Right lobe of liver (tissue), 6 donors: Measurements from ENCODE around the gene E2F8. TPM values are rescaled to one million over a fixed set of nuclear protein-coding genes. Genes with fewer than 3 reads are reported as not detected.

ENCODE experiments used
- ATAC-seq, 4 donors: fragments of 200-7000 bp; cut with Tn5 transposase; one replicate each; pipeline ENCODE4 v1.9.1; 2020; ENCODE audit warnings: mild to moderate bottlenecking in 4 of 4, moderate library complexity in 4 of 4
- DNase-seq, 3 donors: peaks; one replicate each; pipeline ENCODE4 v3.0.0-alpha.2; 2020
- H3K27ac ChIP-seq, 3 donors: fragments of 200-600 bp; one replicate each; pipeline ENCODE4 v1.8.0; 2022
- H3K27me3 ChIP-seq, 2 donors: fragments of 200-600 bp; one replicate each; pipeline ENCODE4 v1.8.0; 2022
- H3K36me3 ChIP-seq, 4 donors: fragments of 200-600 bp; sonication (generic) in 1 of 4; one replicate each; pipeline versions ENCODE4 v1.5.1 to v1.8.0; 2017 to 2022; ENCODE audit warnings: control low read depth in 1 of 4
- H3K4me1 ChIP-seq, 4 donors: fragments of 200-600 bp; sonication (generic) in 1 of 4; one replicate each; pipeline versions ENCODE4 v1.5.1 to v1.8.0; 2017 to 2022; ENCODE audit warnings: control low read depth in 1 of 4
- H3K4me3 ChIP-seq, 3 donors: fragments of 200-600 bp; one replicate each; pipeline ENCODE4 v1.8.0; 2022
- H3K9me3 ChIP-seq, 4 donors: fragments of 200-600 bp; sonication (generic) in 1 of 4; one replicate each; pipeline versions ENCODE4 v1.5.1 to v1.8.0; 2017 to 2022; ENCODE audit warnings: control low read depth in 1 of 4
- POLR2A ChIP-seq: fragments of 450-650 bp; IDR thresholded peaks from one replicate; pipeline ENCODE4 v1.6.1; 2017; ENCODE audit warnings: antibody characterized with exemption, mild to moderate bottlenecking
- WGBS: methylation state at CpG from one replicate; pipeline ENCODE4 v1.1.6; 2018; ENCODE audit warnings: low coverage, low lambda C conversion rate; ENCODE audit not compliant: insufficient coverage; ENCODE audit errors: missing lambda C conversion rate; 5-methylcytosine and 5-hydroxymethylcytosine counted together
- intact Hi-C, 2 donors: fragments of 100-400 bp; cut with DNase I; formaldehyde crosslinking; loops; one replicate each; pipeline versions ENCODE4 v1.11.2 to v1.14.1; 2022
- long read RNA-seq: library from polyadenylated mRNA; unstranded; transcript quantifications from one replicate; pipeline ENCODE4 v2.0.0, GENCODE V29; 2019
- total RNA-seq, 6 experiments: library from RNA; depleted of rRNA in 2 of 6; stranded (reverse); fragments of >200 nt in 2 of 6; fragmentation: NEBNext Ultra II Directional in 3 of 6; extraction: Animal tissue kit (Norgen Biotek cat#: 25700) in 3 of 6; gene quantifications; one replicate each; pipeline versions ENCODE4 v1.1.0 to v1.2.4, GENCODE V29; 2016 to 2023
- TF ChIP-seq, protein P1 (sequence below), 4 donors: fragments of 200-600 bp in 3 of 4; fragments of 450-650 bp in 1 of 4; IDR thresholded peaks; one replicate each; pipeline versions ENCODE4 v1.5.1 to v1.8.0; 2016 to 2022; ENCODE audit warnings: antibody characterized with exemption in 4 of 4, mild to moderate bottlenecking in 2 of 4
- donor health status: DM: no; HTN: yes; CAD: no.
- donor health status: DM: no; HTN: no; CAD: no.
- donor health status: DM: no; HTN: no; CAD: no.
- donor health status: DM: no; HTN: yes; CAD: no.
- donor health status: DM: no; HTN: yes; CAD: no.

E2F8 gene
- total RNA-seq: 1 to 10 TPM in 1 of 6 experiments, under 1 TPM in 4, not detected in 1; 0.19 to 2.0 (median 0.49) TPM
- long read RNA-seq: 0 reads

DNA sequence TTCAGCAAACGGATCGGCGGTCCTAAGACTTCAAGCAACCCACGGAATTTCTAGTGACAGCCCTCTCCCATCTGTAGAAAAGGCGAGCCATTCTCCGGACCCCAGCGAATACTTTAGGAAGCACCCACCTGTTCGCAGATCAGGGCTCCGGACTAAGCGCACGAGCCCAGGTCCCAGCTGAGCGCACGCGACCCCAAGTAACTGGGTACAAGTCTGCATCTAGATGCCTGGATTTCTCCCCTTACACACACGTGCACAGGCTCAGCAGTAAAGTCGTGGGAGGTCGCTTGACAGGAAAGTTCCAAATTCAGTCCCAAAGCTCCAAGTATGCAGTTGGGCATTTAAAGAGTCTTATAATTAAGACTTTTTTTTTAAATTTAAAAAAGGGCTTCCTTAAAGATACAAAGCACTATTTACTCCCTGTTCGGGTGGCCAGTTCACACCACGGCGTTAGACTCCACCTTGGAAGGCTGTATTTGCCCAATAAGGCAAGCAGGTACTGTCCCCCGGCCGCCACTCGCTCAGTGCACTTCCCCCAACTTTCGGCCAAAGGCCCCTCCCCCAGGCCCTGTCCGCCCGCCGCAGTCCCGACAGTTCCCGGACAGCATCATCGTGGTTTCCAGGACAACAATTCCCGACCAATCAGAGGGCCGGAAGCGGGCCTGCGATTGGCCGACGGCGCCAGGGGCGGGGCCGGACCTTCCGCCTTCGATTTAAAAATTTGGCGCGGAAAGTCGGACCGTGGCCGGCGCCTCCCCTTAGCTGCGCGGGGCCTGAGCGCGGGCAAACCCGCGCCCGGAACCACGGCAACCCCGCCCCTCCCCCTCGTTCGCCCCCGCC, at the start of gene E2F8:
TSS of gene E2F8 (minus strand) at position 526 of the 840 bp plus-strand sequence. CDS start 824 bp downstream, outside the sequence.
- no peak within 1 kb of the TSS for H3K27ac ChIP-seq
- intact Hi-C loops: no loop called here

DNA sequence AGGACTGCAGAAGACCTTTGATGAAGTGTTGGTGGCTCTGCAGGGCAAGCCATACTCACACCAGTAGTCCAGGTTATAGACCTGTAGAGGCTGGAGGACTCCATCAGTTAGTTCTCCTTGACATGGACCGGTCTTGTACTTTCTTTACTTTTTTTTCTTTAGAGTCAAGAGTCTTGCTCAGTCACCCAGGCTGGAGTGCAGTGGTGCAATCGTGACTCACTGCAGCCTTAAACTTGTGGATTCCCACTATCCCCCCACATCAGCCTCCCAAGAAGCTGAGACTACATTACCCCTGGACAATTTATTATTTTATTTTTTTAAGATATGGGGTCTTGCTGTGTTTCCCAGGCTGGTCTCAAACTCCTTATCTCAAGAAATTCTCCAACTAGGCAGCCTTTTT, 49.6 kb upstream of the E2F8 start:
- intact Hi-C loops: no loop called here
- DNase-seq (no peak), ATAC-seq (no peak)
- H3K9me3 ChIP-seq: no peaks in the 10 kb centered on the region
- H3K27ac ChIP-seq: no peak overlapping the region
- no peaks in the 10 kb centered on the region for H3K4me1 ChIP-seq
- no peaks in the 10 kb centered on the region for H3K36me3 ChIP-seq
- TF ChIP-seq, protein P1, sequence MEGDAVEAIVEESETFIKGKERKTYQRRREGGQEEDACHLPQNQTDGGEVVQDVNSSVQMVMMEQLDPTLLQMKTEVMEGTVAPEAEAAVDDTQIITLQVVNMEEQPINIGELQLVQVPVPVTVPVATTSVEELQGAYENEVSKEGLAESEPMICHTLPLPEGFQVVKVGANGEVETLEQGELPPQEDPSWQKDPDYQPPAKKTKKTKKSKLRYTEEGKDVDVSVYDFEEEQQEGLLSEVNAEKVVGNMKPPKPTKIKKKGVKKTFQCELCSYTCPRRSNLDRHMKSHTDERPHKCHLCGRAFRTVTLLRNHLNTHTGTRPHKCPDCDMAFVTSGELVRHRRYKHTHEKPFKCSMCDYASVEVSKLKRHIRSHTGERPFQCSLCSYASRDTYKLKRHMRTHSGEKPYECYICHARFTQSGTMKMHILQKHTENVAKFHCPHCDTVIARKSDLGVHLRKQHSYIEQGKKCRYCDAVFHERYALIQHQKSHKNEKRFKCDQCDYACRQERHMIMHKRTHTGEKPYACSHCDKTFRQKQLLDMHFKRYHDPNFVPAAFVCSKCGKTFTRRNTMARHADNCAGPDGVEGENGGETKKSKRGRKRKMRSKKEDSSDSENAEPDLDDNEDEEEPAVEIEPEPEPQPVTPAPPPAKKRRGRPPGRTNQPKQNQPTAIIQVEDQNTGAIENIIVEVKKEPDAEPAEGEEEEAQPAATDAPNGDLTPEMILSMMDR (IDR thresholded peaks at IDR 0.05): no peak
- no peak for TF ChIP-seq POLR2A
- WGBS: 73% methylated on average over 2 of the region's 2 CpGs
- H3K27me3 ChIP-seq: no peaks in the 10 kb centered on the region
- no peak overlapping the region for H3K4me3 ChIP-seq

More for the DNA sequence above, at the start of gene E2F8:
- no peak for TF ChIP-seq POLR2A
- TF ChIP-seq, protein P1 (IDR thresholded peaks at IDR 0.05): no peak
- ATAC-seq (peak; percentile 97 to 98 (median 98)), DNase-seq (peak; percentile 95 to 97 (median 95))
- WGBS: 2% methylated on average over 17 of the region's 59 CpGs
- Histone ChIP-seq H3K27me3 (peaks cover 0 to 26% of the 10 kb centered on the region in 2 donors), H3K4me3 (peak within 1 kb of the TSS; percentile 54 to 67 (median 62)), H3K36me3 (no peaks in the 10 kb centered on the region), H3K4me1 (peaks cover 0 to 26% (median 0%) of the 10 kb centered on the region in 4 donors), H3K9me3 (no peaks in the 10 kb centered on the region)

DNA sequence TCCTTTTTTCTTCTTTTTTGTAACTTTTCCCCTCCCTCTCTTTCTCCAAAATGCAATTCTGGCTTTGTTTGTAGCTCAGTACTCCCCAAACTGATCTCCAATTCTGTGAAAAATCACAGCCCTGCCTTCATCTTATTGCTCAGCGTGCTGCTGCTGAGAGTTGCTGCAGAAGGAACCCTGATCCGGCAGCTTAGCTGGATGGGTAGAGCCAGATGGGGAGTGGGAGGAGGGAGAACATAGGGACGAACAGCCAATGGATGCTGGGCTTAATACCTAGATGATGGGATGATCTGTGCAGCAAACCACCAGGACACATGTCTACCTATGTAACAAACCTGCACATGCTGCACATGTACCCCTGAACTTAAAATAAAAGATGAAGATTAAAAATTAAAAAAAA, 47.5 kb upstream of the E2F8 start:
- H3K27me3 ChIP-seq: no peaks in the 10 kb centered on the region
- 58% methylated on average over 3 of the region's 3 CpGs for WGBS
- ATAC-seq (no peak), DNase-seq (no peak)
- no peak overlapping the region for H3K27ac ChIP-seq
- H3K9me3 ChIP-seq: no peaks in the 10 kb centered on the region
- intact Hi-C loops: no loop called here
- no peaks in the 10 kb centered on the region for H3K4me1 ChIP-seq
- TF ChIP-seq, protein P1 (IDR thresholded peaks at IDR 0.05): no peak
- TF ChIP-seq POLR2A: no peak
- H3K4me3 ChIP-seq: no peak overlapping the region
- no peaks in the 10 kb centered on the region for H3K36me3 ChIP-seq

GRCh38 chr11:19286411-19286810, 45.7 kb upstream of the E2F8 start:
- H3K4me3 ChIP-seq: no peak overlapping the region
- H3K4me1 ChIP-seq: no peaks in the 10 kb centered on the region
- TF ChIP-seq POLR2A: no peak
- TF ChIP-seq, protein P1 (IDR thresholded peaks at IDR 0.05): no peak
- H3K36me3 ChIP-seq: no peaks in the 10 kb centered on the region
- no peak overlapping the region for H3K27ac ChIP-seq
- no peak for ATAC-seq
- no peak for DNase-seq
- no peaks in the 10 kb centered on the region for H3K9me3 ChIP-seq
- no peaks in the 10 kb centered on the region for H3K27me3 ChIP-seq
- 87% methylated on average over 3 of the region's 4 CpGs for WGBS
- intact Hi-C loops: no loop called here
